NCI-H748 (cell line): ENCODE results near the gene ZYG11A.

Source experiments
- DNase-seq: peaks from one replicate; lab custom pipeline; 2025; ENCODE audit not compliant: unreplicated experiment; lab: John Stamatoyannopoulos, UW

Gene ZYG11A

DNA sequence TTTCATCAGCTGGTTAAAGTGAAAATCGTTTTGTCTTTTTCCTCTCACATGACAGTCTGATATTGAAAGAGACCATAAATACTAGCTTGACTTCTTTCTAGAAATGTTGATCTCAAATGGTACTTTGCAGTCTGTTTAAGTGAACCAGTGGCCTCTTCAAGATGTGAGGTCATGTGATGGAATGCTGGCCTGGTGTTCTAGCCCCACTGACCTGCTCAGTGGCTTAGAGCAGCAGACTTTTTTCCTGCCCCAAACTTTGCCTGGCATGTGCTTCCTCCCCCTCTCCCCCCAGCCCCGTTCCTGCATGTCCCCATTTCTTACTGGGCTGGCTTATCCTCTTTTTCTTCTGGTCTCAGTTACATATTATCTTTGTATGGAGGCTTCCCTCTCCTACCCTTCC lies 34.3 kb downstream of the ZYG11A start:
- no peak for DNase-seq

DNA sequence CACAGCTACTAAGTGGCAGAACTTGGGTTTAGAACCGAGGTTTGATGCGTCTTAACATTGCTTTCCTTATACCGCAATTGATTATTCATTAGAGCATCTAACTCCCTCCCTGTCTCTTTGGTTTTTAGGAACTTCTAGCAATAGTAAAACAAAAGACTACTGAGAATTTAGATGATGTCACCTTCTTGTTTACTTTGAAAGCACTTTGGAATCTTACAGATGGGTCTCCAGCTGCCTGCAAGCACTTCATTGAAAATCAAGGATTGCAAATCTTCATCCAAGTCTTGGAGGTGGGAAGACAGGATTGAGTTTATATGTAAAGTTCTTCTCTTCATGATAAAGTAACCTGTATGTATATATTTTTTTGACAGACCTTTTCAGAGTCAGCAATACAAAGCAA lies 35.0 kb downstream of the ZYG11A start:
- no peak for DNase-seq

DNA sequence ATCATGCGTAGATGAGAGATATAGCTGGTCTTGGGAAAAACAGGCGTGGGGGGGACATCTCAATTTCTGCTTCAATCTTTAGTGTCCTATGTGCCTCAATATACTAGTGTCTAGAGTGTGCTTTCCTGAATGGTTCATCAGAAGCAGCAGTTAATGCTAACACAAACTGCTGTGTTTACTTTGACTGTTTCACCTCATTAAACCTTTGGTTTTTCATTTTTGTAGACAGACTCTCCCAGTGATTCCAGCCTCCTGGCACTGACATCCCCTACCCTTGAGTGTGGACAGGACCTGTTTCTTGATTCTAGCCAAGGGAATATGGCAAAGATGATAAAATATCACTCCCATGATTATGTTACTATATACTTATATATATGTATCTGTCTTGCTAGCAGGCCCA lies 37.6 kb downstream of the ZYG11A start:
- DNase-seq, result peak; percentile 16

DNA sequence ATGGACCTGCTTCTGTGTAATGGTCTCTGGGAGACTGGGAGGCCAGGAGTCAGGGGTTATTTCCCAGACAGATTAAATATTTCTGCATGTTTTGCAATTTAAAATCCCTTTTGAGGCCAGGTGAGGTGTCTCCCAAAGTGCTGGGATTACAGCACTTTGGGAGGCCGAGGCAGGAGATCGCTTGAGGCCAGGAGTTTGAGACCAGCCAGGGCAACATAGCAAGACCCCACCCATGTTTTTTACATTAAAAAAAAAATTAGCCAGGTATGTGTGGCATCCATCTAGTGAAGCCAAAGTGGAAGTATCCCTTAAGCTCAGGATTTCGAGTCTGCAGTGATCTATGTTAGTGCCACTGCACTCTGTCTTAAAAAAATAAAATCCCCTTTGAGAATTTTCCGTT lies 44.9 kb downstream of the ZYG11A start:
- no peak for DNase-seq

DNA sequence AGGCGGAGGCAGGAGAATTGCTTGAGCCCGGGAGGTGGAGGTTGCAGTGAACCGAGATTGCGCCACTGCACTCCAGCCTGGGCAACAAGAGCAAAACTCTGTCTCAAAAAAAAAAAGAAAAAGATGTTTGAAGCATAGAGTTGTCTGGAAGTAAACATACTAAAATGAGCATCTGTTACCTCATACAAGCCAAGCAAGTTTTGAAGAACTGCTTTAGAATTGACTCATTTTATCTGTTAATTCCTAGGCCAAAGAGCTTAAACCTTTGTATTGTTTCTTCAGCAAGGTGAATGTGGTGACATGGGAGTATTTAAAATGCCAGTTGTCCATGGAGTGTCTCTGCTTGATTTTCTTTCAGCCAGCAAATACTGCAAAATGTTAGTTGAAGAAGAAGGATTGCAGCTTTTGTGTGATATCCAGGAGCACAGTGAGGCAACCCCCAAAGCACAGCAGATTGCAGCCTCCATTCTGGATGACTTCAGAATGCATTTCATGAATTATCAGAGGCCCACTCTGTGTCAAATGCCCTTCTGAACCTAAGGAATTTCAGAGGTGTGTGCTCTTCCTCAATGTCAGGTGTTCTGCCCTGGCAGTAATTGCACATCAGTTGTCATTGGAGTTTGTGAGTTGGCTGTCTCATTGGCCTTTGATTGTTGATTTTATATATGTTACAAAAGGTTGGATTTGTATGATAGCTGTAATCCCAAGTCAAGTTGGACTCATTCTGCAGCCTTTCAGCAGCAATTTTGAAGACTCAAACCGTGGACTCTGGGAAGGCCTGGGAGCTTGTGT lies 50.1 kb downstream of the ZYG11A start:
- no peak for DNase-seq

DNA sequence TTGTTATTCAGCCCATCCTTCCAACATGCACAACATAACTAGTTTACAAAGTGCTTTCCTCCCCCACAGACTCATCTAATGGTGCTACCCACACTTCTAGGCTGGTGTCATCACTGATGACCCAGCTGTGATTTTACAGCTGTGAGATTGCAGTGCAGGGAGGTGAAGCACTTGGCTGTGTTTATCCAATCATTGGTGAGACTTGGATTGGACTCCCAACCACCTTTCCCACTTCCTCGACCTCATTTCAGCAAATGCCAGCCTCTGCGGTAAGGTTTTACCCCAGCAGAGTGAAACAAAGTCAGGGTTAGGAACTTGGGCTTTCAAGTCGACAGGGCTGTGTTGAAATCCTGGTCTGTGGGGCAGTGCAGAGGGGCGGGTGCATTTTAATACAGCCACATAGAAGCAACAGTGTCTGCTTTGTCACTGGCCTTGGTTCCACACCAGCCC lies 56.9 kb downstream of the ZYG11A start:
- no peak for DNase-seq

DNA sequence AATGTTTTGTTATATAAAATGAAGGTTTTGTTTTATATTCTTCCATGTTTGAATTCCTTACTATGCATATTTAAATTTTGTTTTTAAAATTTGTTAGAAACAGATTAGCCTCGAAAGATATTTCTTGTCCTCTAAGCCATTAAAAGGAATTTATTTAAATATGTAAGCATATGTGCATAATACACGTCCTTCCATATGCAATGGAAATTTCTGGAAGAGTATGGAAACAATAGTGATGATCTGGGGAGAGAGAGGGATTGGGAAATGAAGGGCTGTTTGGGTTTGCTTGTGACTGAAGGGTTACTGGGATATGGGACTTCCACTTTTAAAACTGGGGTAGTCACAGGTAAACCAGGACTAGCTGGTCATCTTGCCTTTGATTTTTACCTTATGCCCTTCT lies 57.8 kb downstream of the ZYG11A start:
- DNase-seq, result no peak

DNA sequence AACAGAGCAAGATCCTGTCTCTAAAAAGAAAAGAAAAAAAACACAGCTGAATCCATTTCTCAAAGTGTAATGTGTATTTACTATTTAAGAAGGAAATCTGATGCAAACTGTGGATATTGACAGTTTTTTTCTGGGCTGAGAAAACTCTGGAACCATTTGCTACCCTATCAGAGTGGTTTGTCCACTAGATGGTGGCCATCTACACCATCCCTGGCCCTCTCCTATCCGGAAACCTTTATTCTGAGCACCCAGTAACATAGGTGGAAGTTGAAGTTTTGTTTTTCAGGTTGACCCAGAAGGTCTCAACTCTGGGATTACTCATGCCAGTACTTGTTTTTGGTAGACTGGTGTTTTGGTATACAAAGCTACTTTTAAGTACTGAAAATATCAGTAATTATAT lies 58.8 kb downstream of the ZYG11A start:
- no peak for DNase-seq

DNA sequence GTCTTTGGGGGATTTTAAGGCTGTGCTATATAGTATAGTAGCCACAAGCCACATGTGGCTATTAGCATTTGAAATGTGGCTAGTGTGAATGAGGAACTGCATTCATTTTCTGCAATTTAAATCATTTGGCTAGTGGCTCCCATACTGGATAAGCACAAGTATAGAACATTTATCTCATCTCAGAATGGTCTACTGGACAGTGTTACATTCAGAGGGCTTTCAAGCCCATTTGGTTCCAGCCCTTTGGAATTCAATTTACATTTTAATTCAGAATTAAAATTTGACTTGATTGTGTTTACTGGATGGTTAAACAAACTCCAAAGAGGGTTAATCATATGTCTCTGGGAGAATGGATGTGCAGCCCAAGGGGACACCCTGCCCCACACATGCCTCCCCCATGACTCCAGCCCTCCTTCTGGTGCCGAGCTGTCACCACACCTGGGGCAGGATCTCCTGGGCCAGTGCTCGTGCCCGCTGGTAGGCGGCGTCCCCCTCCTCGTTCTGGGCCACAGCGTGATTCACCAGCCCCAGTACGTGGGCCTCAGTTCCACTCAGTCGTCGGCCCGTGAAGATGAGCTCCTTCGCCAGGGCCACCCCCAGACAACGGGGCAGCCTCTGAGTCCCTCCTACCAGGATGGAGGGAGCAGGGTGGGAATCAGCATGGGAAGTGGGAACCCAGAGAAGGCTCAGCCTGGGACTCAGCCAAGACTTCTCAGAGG lies 61.8 kb downstream of the ZYG11A start:
- no peak for DNase-seq

DNA sequence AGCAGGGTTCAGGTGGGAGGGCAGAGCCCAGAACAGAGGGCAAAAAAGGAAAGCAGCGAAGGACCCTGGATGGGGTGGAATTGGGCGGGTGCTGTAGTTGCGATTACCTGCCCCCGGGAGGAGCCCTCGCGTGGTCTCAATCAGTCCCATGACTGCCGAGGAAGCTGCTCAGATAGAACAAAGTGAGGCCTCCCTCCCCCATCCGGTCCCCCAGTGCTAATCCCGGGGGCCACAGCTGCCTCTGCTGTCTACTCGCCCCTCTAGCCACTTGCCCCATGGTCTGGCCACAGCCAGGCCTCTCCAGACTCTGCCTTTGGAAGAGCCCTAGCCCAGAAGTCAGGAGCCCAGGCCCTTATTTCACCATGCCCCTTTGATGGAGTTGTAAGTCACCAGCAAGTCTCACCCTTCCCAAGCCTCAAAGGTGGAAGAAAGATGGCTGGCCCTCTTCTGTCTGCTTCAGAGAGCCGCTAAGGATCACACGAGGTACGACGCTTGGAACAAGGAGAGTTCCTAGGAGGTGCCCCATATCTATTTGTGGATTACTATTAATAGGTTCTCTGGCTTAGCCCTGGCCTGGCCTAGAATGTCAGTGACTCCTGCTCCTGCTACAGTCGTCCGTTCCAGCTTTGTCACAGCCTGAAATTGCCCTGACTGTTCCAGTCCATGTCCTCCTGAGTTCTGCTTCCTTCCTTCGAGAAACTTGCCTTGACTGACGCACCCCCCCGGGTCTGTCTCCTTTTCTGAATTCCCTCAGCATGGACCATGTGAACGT lies 62.6 kb downstream of the ZYG11A start:
- DNase-seq, result peak; percentile 20

DNA sequence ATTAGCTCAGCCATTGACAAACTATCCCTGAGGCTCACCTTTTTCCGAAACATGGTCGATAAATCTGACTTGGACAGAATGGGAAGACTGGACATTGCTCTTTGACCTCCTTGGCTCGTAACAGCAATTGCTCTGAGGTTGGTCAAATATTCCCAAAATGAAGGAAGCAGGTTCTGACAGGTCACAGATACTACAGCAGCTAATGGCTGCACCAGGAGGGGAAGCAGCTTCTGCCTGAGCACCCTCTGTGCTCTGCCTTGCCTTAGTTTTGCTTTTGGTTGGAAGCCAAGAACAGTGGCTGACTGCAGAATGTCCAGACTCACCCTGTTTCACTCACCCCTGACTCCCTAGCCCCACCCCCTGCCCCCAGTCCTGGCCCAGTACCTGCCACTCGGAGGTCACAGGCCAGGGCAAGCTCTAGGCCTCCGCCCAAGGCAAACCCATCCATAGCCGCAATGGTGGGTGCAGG lies 63.6 kb downstream of the ZYG11A start:
- no peak for DNase-seq

DNA sequence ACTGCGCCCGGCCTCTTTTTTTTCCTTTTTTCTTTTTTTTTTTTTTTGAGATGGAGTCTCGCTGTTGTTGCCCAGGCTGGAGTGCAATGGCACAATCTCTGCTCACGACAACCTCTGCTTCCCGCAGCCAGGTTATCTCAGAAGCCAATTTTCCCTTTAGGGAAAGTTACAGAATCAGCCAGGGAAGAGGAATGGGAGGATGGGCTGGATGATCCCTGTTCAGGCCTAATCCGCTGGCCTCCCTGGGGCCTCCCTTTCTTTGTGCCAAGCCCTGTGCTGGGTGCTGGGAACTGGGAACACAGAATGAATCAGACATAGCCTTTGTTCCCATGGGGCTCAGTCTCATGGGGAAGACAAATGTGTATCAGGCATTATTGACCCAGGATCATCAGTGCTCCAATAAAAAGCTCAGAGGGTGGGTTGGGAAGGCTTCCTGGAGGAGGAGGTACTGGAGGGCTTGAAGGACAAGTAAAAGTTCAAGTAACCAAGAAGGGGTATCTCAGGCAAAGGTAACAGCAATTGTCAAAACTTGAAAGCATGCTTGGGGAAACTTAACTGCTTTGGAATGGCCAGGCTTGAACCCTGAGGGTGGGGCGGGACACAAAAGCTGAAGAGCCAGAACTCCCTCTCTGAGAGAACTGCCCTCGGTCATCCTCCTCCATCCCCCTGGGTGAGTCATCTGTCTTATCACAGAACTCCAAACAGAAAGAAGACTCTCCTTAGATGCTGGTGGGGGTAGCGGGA lies 64.7 kb downstream of the ZYG11A start:
- no peak for DNase-seq

DNA sequence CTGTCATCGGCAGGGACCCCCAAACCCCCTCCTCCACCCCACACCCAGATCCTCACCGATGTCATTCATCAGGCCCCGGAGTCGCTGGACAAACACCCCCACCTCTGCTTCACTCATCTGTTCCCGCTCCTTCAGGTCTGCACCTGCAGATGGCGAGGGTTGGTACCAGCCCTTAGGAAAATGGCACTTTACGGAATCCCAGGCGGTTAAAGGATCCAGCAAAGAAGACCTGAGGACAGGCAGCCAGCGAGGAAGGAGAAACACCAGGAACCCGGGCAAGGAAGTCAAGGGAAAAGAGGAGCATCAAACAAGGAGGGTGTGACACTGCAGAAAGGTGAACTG lies 65.2 kb downstream of the ZYG11A start:
- no peak for DNase-seq

DNA sequence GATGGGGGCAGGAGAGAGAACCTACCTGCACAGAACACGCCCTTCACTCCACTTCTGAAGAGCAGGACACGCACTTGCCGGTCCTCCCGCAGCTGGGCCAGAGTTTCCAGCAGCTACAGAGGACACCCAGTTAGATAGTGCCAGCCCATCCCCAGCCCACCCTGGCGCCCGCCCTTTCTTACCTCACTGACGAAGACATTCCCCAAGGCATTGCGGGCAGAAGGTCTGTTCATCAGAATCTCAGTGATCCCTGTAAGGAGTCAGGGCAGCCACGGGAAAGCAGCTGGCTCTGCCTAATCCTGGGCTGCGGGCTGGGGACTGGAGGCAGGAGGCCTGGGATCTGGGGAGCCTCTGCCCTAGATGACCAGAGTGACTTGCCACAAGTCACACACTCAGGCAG lies 69.0 kb downstream of the ZYG11A start:
- no peak for DNase-seq

DNA sequence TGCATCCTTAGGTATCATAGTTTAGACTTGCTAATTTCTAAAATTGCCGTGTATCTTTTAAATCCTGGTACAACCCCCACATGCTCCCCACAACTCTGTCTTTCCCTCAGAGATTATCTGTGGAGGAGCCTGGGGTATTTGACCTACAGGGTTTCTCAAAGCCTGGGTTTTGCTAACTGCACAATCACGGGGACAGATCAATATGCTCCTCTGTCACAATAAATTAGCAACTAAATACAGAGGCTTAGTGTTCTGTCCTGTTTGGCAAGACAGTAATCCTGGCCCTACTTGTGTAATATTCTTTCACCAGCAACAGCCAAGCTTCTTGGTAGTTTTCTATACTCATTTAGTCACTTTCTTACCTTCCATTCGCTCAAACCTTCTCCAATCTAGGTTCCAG lies 70.5 kb downstream of the ZYG11A start:
- DNase-seq, result no peak

DNA sequence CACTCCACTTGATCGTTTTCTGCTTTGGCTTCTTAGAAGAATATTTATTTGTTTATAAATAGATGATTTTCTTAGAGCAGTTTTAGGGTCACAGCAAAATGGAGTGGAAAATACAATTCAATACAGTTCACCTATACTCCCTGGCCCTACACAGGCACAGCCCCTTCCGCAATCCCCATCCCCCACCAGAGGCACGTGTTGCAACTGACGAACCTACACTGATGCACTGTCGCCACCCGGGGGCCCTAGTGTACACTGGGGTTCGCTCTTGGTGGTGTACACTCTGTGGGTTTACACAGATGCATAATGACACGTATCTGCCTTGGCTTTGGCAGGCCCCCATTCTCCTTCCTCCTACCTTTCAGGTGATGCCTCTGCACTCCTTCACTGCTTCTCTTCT lies 71.0 kb downstream of the ZYG11A start:
- DNase-seq, result no peak

DNA sequence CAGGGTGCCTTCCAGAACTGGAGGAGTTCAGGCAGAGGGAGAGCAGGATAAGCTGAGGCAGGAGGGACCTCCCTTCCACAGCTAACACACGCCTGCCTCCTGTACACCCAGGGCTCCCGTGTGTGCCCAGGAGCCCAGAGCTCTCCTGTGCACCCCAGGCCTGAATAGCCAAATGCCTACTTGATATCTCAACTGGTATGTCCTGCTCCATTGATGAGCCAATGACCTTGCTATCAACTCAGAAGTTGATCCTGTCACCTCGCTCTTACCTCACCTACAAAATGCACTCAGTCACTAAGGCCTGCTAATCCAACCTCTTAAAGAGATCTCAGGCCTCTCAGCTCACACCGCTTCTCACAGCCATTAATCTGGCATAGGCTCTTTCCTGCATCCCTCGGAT lies 71.9 kb downstream of the ZYG11A start:
- DNase-seq, result no peak

DNA sequence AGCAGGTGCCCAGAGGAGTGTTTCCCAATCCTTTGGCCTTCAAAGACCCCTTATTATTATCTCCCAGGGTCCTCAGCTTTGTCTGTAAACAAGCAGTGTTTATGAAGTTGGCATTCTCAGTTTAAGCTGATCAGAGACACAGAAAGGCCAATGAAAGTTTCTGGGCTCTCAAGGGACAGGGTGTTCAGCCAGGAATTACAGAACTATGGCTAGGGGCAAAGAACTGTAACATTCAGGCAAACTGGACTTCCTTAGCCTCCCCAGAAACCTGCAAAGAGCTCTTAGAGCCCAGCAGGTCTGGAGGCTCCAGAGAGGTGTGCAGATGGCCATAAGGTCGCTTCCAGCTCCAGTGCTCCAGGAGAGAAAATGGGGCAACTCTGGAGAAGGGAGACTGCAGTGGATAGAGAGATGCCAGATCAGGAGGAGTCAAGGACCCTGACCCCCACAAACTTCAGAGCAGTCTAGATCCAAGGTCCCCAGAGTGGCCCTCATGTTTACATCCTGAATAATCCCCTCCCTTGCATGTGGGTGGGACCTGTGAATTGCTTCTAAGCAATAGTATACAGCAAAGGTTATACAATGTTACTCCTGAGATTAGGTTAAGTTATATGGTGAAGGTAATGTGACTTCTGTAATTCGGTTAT lies 72.8 kb downstream of the ZYG11A start:
- no peak for DNase-seq

DNA sequence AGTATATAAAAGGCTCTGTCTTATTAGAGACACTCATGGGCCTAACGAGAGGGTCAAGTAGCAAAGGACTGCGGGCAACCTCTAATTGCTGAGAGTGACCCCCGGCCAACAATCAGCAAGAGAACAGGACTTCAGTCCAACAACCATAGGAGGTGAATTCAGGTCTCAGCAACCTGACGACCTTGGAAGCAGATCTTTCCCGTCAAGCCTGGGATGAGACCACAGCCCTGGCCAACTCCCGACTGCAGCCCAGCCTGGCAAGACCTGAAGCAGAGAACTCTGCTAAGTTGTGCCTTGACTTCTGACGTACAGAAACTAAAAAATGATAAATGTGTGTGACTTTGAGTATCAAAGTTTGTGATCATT lies 73.3 kb downstream of the ZYG11A start:
- no peak for DNase-seq

DNA sequence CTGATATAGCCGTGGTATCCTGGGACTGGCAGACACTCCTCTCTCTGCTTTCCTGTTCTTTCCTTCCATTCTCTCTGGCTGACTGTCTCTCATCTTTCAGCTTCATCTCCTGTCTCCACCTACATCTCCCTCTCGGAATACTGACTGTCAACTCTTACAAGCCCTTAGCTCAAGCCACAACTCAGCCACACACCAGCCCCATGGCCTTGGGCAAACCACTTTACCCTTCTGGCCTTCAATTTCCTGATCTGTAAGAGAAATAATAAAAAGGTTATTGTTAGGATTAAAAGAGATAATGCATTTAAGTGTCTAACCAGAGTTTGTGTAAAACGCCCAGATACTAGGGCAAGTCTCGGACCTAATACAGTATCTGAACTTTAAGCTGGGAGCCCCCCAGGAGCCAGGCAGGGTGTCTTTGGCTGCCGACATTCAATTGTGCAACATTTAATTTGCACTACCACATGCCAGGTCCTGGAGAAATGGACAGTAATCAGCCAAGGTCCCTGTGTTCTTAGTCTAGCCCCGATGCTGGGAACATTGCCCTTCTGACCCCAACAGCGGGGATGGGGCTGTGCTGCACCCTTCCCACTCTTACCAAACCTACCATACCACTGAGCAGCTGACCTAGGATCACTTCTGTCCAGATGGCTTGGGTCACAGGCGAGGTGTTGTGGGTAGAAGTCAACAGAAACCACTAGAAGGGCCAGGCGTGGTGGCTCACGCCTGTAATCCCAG lies 73.8 kb downstream of the ZYG11A start:
- DNase-seq, result no peak
